GM15510 (cell line): ENCODE measurements around the gene SPON1.

Experiments used
- POLR2A ChIP-seq: IDR thresholded peaks from 3 replicates; pipeline ENCODE4 v1.6.1; 2011; ENCODE audit warnings: borderline replicate concordance; ENCODE audit not compliant: insufficient read length; ENCODE audit errors: extremely low read depth

SPON1 gene

DNA sequence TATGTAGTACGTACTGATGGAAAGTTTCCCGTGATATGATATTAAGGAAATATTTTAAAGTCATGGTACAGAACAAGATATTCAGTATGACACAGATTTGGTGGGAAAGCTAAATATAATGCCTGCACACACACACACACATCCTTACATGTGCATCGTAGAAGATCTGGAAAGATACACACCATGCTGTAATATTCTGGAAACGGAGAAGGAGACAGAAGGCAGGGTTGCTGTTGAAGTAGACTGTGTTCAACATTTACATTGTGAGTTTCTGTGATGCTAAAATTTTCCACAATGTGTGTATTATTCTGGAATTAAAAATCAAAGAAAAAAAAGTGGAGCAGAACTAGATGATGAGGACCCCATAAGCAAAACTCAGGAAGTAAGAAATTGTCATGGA, 278.4 kb downstream of the SPON1 start:
- TF ChIP-seq POLR2A: no peak

DNA sequence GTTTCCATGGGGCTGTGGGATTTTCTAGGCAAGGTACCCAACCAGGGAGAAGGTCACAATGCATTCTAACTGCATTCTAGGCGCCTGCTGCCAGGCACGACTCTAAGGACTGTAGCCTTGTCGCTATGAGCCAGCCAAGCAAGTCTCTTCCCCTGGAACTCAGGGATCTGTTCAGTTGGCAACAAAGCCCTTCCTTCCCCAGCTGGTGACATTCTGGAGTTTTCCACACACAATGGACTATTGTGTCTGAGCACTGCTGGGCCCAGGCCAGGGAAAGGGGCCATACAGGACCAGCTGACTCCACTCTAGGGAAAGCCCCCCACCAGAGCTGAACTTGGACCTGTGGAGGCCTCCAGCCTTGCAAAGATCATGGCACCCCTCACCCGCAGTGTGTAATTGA, 279.7 kb downstream of the SPON1 start:
- no peak for TF ChIP-seq POLR2A

DNA sequence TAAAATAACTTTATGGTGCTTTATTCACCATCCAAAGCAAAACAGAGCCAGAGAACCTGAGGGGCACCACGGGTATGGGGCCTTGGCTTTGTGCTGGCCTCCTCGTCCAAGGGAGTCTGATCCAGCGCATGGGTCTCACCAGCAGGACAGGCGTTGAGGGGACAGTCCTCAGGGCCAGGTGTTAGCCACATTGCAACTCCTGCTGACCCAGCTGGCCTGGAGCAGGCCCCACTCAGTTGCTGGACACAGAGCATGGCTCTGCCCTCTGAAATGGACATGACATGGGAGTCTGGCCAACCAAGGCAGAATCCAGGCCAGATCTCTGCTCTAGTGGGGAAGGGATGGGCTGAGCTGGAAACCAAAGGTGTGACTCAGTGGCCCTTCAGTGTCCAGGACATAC, 280.2 kb downstream of the SPON1 start:
- TF ChIP-seq POLR2A: no peak

DNA sequence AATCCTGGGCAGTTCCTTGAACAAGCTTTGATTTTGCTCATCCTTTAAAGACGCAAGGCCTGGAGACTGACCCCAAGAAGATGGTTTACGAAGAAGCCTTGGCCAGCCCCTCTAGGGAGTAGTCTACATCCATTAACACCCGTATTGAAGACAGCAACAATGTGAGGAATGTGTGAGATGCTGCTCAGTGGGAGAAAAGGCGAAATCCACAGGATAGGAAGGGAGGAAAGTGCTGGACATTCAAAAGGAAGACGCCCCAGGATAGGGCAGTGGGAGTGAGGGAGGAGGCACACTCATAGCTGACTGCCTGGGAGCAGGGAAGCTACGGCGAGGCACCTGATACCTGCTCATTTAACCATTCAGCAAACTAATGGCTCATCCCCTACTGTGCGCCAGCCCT, 282.4 kb downstream of the SPON1 start:
- no peak for TF ChIP-seq POLR2A

DNA sequence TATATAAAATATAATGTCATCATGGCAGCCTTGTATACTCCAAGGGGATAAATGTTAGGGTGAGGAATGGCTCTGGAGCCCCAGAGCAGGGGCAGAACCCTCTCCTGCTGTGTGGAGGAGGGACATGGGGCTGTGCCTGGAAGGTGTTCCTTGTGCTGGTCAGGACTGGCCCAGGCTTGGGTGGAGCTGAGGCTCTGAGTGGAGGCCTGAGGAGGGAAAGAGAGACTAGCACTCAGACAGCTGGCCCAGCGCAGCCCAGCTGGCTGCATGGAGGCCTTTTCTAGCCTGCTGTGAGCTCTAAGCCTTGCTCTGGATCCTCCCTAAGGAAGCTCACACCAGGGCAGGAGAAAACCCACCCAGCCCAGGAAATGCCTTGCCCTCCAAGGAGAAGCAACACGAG, 282.9 kb downstream of the SPON1 start:
- no peak for TF ChIP-seq POLR2A

DNA sequence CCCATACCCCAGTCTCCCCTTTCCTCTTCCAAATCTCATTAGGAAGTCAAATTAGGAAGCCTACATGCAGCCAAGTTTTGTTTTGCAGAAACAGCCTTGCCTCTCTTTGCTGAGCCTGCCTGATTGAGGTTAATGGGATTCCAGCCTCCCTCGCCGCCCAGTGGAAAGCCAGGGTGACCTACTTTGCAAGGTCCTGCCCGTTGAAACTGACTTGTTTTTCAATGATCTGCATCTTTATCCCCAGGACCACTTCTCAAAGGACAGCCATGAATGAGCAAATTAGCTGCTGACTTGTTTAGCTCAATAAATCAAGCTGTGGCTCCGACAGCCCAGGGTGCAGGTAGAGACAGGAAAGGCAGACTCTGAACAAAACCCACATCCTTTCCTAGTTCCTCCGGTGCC, 286.1 kb downstream of the SPON1 start:
- no peak for TF ChIP-seq POLR2A

DNA sequence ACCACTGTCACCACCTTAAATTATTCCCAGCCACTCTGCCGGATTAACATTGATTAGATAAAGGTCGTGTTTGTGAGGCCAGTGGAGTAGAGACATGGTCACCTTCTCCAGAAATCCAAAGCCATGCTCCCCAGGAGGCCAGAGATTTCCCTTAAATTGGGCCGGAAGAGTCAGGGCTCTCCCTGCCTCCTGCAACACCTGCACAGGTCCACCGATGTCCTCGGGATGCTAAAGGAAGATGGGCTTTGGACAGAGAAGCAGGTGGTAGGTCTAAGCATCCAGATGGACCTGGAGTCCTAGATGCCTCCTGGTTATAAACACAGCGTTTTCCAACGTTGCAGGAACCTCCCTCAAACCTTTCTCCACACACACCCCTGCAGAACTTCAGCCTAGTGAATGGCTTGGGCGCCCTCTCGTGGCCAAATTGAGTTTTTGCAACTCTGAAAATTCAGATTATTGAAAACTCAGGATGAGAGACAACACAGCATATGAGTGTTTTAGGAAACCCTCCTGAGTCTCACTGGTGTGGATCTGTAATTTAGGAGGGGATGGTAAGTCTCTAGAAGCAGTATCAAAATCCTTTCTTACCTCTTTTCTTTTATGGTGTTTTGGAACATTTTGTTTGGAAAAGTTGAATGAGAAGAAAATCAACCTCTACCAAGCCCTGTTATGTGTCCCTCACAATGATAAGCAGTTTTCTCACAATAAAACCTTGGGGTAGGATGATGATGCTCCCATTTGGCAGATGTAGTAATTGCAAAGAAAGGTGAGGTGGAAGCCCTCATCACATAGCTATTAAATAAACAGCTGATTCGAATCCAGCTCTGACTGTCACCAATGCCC, 286.8 kb downstream of the SPON1 start:
- no peak for TF ChIP-seq POLR2A

DNA sequence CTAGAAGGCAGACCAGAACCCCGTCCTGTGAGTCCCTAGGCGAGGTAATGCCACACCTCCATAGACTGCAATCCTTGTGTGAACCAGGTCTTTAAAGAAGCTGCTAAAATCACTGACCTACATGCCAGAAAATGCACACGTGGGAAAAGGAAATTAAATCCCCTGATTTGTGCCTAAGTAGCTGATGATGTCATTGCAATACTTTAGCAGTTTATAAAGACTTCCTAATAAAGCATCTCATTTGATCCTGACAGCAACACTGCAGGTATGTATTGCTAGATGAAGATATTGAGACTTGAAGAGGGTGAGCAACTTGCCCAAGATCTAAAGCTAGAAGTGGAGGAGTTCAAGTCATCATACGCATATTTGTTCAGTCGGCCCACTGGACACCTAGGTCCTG, 289.2 kb downstream of the SPON1 start:
- TF ChIP-seq POLR2A: no peak

DNA sequence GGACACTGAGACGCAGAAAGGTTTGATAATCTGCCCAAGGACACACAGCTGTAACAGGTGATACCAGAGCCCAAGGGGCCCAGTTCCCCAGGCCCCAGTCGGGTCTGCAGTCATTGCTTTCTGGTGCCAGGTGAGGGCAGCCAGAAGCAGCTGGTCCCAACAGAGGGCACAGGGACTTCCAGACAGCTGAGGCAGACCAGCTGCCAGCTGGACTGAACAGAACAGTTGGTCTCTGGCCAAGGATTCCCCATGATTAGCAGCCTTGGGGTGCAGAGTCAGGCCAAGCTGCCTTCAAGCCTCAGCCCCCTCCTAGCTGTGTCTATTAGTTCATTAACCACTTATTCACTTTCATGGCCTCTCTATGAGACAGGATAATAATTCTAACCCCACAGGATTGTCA, 290.9 kb downstream of the SPON1 start:
- no peak for TF ChIP-seq POLR2A

DNA sequence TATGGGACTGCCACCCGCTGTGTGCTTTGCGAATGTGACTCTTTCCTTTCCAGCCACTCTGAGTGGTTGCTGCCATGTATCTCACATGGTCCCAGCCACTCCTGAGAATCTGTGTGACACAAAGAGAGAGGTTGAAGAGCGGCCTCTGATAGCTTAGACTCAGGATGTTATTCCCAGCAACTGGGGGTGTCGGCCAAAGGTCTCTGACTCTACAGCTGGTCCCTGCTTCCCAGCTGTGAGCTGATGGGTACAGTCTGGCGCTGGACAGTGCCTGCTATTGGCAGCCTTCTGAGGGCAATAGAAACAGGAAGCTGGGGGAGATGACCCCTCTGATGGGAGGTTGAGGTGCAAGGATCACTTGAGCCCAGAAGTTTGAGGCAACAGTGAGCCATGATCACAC, 291.3 kb downstream of the SPON1 start:
- no peak for TF ChIP-seq POLR2A

DNA sequence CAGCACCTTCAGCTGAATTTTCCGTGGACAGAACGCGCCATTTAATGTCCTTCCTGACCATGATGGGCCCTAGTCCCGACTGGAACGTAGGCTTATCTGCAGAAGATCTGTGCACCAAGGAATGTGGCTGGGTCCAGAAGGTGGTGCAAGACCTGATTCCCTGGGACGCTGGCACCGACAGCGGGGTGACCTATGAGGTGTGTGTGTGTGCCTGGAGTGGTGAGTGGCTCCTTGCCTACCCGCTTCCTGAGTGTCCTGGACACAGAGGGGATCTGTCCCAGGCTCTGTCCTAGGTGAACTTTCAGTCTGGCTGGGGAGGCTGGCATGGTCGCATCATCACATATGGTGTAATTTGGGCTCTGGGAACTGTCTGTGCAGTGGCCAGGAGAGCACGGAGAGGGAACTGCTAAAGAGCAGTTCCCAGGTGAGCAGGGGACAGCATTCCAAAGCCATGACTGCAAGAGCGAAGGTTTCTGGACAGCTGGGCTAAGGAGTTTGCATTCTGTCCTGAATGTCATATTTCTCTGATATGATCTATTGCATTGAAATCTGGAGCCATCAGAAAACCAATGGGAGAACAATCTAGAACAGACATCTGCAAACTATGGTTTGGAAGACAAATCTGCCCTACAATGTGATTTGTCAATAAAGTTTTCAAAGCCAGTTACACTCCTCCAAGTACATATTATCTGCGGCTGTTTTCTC, 292.2 kb downstream of the SPON1 start:
- TF ChIP-seq POLR2A: no peak

DNA sequence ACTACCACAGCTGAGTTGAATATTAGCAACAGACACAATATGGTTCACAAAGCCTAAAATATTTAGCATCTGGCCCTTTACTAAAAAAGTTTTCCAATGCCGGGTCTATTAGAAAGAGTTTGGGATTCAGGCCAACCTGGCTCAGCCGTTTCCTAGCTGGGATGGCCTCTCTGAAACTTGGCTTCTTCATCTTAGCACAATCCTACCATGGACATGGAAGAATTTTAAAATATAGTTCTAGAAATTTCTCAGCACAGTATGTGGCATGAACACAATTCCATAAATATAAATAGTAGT, 292.7 kb downstream of the SPON1 start:
- no peak for TF ChIP-seq POLR2A

DNA sequence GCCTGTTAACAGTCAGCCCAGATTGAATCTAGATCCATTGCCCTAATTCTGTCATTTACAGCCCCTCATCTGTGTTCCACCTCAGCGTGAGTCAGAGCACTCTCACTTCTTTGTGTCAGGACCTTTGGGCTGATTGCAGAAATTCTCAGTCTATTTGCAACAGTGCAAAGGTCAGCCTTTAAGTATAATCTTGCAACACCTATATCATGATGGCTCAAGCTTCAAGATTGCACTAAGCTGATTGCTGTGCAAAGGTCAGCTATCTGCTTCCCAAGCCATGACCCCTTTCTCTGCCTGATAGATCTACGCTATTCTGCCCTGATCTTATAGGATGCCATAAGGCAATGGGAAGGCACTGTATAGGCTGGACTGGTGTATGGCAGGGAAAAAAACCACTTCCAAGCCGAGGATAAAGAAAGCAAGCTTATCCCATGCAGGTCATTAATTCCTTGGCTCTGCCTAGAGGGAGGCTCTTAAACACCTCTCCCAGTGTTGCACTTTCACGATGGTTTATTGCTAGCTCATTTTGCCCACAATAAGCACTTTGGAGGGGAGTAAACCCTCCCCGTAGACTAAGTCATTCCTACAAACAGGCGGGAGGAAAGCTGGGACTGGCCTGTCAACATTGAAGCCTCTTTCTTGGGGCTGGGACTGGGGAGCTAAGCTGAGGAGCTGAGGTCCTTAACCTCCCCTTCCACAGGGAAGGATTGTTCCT, 295.9 kb downstream of the SPON1 start:
- no peak for TF ChIP-seq POLR2A

DNA sequence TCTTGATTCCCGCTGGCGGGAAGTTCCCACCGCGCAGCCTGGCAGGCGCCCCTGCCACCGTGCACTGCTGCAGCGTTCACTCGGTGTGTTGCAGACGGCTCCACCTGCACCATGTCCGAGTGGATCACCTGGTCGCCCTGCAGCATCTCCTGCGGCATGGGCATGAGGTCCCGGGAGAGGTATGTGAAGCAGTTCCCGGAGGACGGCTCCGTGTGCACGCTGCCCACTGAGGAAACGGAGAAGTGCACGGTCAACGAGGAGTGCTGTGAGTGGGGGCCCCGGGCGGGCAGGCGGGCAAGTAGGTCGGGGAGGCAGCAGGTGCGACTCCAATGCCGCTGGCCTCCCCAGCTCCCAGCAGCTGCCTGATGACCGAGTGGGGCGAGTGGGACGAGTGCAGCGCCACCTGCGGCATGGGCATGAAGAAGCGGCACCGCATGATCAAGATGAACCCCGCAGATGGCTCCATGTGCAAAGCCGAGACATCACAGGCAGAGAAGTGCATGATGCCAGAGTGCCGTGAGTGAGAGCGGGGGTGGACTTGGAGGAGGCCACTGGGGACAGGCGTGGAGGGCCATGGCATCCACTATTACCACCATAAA, 296.8 kb downstream of the SPON1 start:
- no peak for TF ChIP-seq POLR2A

DNA sequence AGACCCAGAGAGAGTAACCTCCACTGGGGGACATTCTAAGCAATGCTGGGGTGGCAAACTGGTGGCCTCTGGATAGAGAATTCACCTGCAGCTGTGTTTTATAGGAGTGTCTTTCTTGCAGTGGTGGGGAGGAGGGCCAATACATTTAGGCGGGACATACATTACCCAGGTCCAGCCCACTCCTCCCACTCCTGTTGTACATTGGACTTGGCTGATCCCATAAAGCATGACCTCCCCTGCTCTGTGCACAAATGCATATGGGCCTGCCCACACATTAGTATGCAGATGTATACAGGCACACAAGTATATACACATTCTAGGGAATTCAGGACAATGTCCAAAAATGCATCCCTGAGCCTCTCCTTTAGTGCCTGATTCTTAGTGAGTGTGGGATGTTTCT, 297.4 kb downstream of the SPON1 start:
- TF ChIP-seq POLR2A: no peak
